Measurements from ENCODE around the gene ELFN1.

Gene ELFN1

GRCh38 chr7:1643270-1644092, 26.6 kb upstream of the ELFN1 start:
- no peak for TF ChIP-seq CTCF (IDR thresholded peaks at IDR 0.05; ENCODE audit: extremely low read depth, missing control alignments)

GRCh38 chr7:1644341-1645070, 25.6 kb upstream of the ELFN1 start:
- TF ChIP-seq CTCF (IDR thresholded peaks at IDR 0.05; ENCODE audit: extremely low read depth, missing control alignments), result no peak
- DNase-seq (ENCODE audit: low spot score), result no peak

More at GRCh38 chr7:1643270-1644092, 26.6 kb upstream of the ELFN1 start:
- DNase-seq (ENCODE audit: low spot score), result no peak

GRCh38 chr7:1645071-1645409, 25.0 kb upstream of the ELFN1 start:
- TF ChIP-seq CTCF (IDR thresholded peaks at IDR 0.05; ENCODE audit: extremely low read depth, missing control alignments), result no peak
- DNase-seq (ENCODE audit: low spot score), result no peak

- TF ChIP-seq CTCF (IDR thresholded peaks at IDR 0.05; ENCODE audit: extremely low read depth, missing control alignments), result no peak
- no peak for DNase-seq (ENCODE audit: low spot score)
Measured at GRCh38 chr7:1645476-1645875, 24.6 kb upstream of the ELFN1 start.

- DNase-seq (ENCODE audit: low spot score), result no peak
- no peak for TF ChIP-seq CTCF (IDR thresholded peaks at IDR 0.05; ENCODE audit: extremely low read depth, missing control alignments)
Measured at GRCh38 chr7:1646391-1646790, 23.7 kb upstream of the ELFN1 start.

GRCh38 chr7:1646957-1647891, 22.9 kb upstream of the ELFN1 start:
- no peak for DNase-seq (ENCODE audit: low spot score)
- no peak for TF ChIP-seq CTCF (IDR thresholded peaks at IDR 0.05; ENCODE audit: extremely low read depth, missing control alignments)
